GM20000 (cell line): ENCODE measurements around the gene GPX4.
A peak's percentile ranks its signal among the peaks of the same experiment; 100 is the strongest.
"Not testable (repeated sequence)": the region's sequence is repeated elsewhere in the genome, so short reads cannot be mapped to it uniquely, and the experiment has no call there.

Experiments
- DNase-seq: peaks from one replicate; pipeline ENCODE4 v3.0.0; 2012; ENCODE audit warnings: low spot score
- TF ChIP-seq, protein P1 (sequence below): IDR thresholded peaks from 2 replicates; pipeline ENCODE4 v1.5.1; 2012; ENCODE audit warnings: mild to moderate bottlenecking, control low read depth; ENCODE audit errors: extremely low read depth, missing control alignments

Gene GPX4

DNA sequence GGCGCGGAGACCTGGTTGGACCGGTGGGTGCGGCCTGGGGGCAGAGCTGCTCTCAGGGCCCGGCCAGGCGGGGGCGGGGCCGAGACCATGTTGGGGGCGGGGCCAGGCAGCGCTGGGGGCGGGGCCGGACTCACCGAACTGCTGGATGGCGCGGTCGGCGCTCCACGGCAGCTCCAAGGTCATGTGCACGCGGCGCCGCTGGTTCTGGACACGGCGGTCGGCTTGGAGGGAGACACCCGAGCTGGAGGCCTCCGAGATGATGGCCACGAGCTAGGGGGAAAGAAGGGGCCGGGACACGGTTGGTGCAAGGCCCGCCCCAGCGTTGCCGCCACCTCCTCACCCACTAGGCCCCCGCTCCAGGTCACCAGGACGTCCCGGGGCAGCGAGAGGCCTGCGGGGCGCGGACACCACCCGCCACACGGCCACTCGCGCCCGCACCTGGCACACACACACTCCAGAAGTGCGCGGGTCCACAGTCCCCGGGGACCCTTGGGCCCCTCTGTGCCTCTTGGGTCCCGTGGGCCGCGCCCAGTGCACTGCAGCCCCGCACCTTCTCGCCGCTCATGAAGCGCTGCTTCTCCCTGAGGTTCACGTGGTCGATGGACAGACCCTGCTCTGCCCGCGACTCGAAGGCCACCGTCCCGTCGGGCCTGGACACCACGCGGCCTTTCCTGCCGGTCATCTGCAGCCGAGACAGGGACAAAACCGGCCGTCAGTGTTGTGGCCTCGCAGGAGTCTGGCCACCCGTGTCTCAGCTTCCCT lies 8.7 kb downstream of the GPX4 start:
- TF ChIP-seq, protein P1, sequence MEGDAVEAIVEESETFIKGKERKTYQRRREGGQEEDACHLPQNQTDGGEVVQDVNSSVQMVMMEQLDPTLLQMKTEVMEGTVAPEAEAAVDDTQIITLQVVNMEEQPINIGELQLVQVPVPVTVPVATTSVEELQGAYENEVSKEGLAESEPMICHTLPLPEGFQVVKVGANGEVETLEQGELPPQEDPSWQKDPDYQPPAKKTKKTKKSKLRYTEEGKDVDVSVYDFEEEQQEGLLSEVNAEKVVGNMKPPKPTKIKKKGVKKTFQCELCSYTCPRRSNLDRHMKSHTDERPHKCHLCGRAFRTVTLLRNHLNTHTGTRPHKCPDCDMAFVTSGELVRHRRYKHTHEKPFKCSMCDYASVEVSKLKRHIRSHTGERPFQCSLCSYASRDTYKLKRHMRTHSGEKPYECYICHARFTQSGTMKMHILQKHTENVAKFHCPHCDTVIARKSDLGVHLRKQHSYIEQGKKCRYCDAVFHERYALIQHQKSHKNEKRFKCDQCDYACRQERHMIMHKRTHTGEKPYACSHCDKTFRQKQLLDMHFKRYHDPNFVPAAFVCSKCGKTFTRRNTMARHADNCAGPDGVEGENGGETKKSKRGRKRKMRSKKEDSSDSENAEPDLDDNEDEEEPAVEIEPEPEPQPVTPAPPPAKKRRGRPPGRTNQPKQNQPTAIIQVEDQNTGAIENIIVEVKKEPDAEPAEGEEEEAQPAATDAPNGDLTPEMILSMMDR: no peak
- DNase-seq: no peak

- peak; percentile 99 for DNase-seq
- TF ChIP-seq, protein P1: peak; percentile 88
These were observed 9.5 kb downstream of the GPX4 start for GRCh38 chr19:1113030-1113985.

DNA sequence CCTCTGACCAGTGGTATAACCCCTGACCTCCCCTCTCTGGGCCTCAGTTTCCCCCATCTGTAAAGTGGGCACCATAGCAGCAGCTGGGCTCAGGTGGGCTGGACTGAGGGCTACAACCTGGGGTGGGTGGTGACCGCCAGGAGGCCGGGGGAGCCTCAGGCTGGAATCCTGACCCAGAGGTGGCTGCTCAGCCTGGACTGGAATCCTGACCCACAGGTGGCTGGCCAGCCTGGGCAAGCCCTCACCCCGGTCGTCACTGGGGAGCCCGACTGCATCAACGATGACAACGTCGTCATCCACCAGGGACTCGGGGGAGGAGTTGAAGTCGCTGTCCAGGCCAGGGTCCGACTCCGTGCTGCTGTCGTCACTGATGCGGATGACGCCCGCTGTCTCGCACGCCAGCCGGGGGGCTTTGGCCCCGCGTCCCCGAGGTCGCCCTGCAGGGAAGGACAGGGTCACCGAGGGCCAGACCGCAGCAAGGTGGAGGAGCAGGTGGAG lies 10.2 kb downstream of the GPX4 start:
- TF ChIP-seq, protein P1: no peak

DNA sequence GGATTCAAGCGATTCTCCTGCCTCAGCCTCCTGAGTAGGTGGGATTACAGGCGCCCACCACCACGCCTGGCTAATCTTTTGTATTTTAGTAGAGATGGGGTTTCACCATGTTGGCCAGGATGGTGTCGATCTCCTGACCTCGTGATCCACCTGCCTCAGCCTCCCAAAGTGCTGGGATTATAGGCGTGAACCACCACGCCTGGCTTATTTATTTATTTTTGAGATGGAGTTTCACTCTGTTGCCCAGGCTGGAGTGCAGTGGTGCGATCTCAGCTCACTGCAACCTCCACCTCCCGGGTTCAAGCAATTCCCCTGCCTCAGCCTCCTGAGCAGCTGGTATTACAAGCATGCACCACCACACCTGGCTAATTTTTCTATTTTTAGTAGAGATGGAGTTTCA lies 10.9 kb downstream of the GPX4 start:
- DNase-seq: not testable (repeated sequence)

More for the DNA sequence above, 10.2 kb downstream of the GPX4 start:
- no peak for DNase-seq

DNA sequence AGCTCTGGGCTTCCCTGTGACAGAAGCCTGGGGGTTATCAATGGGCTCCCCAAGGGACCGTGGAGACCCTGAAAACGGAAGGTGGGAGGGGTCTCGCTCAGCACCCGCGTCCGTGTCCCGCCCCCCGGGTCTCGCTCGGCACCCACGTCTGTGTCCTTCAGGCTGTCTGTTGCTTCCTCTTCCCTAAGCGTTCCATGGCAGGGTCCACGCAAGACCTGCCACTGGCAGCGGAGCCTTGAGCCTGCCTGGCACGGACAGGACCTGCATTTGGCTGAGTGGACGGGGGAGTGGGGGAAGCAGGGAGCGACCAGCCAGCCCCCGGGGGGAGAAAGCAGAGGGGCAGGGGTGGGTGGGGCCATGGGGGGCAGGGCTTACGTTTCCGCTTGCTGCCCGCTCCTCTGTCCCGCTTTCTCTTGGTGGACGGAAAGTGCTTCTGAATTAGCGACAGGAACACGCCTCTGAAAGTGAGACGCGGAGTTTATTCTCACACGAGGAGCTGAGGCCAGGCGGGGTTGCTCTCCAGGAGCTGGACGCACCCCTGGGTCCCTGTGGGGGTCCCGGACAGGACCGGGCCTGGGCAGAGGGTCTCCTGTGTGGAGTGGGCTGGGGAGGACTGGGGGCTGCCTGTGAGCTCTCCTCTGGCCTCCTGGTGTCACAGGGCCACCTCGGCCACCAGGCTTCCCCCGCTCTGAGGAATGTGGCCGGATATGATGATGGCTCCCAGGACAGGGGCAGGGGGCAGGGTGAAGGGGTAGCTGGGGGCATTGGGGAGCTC lies 12.0 kb downstream of the GPX4 start:
- DNase-seq: no peak
- TF ChIP-seq, protein P1: no peak

DNA sequence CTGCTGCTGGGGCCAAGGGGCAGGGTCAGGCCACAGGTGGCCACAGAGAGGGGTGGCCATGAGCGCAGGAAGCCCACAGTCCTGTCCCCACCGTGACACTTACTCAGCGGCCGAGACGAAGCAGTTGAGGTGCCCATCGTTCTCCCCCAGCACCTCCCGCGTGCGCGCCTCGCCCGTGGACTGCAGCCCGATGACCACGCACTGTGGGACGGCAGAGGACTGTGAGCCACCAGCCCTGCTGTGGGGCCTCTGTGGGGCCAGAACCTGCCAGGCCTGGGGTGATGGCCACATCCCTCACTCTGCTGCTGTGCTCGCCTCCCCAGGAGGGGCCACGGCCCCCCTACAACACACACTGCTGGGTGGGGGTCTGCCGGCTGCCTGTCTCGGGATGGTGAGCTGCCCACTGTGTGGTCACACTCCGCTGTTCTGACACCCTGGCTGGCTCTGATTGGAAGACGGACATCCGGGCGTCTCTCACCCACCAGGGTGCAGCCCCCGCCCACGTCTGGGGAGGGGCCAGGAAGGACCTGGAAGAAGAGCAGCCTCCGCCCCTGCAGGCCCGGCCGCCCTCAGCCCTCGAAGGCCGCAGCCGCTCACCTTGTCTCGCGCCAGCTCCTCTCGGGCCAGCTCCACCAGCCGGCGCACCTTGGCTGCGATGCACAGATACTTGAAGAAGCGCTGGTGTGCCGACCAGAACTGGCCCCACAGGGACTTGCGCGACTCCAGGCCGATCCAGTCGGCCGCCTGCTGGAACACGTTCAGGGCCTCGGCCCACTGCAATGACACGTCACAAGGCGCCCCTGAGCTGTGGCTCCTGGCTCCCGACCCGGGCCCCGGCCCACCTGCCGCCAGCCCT lies 13.2 kb downstream of the GPX4 start:
- TF ChIP-seq, protein P1: no peak
- DNase-seq: no peak

GRCh38 chr19:1117654-1118053 lies 13.9 kb downstream of the GPX4 start:
- DNase-seq: no peak
- TF ChIP-seq, protein P1: no peak
